GM18870 (cell line): Measurements from ENCODE around the gene ANKS1B.

Source experiments
- ATAC-seq: cut with Tn5 transposase; IDR thresholded peaks from one replicate; pipeline ENCODE4 v1.9.1; 2021; ENCODE audit warnings: moderate library complexity; ENCODE audit not compliant: unreplicated experiment

The ANKS1B gene

DNA sequence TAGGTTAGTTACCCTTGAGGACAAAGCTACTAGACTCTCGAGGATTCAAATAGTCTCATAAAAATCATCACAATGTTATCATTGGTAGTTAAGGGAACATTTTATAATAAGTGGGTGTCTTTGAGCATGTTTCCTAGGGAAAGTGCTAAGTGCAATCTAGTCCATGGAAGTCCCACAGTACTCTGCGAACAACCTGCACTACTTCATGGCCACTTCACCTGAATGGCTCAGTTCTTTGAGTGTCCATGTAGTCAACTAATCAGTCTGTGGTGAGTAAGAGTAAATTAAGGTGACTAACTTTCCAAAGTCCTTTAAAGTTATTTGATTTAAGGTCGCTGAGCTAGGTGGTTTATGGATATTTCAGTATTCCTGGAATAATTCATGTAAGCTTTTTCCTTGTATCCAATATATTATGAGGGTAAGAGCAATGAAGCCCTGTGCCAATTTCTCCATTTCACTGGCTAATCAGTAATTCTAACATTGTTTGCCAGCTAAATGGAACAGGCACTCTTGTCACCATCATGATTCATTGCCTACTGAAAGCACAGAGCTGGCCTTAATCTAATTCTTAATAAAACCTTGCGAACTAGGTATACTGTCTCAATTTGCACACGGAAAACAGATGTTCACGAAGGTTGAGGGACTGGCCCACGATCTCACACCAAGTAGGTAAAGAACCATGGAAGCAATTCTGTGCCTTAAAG, 844.6 kb downstream of the ANKS1B start:
- no peak for ATAC-seq

DNA sequence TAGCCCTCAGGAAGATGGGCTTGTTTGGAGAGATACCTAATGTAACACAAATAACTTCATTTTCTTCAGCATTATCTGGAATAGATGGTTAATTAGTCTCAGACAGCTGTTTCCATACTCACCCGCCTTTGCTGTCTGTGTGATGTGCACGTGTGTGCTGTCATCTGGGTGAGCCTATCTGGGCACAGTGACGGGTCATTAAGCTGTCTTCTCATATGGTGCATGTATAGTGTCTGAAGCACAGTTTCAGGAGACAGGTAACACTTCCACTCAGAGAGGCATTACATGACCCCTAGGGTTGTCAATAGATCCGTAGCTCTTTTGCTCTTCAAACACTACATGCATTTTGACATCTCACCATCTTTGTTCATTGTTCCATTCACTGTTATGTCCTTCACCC, 846.3 kb downstream of the ANKS1B start:
- no peak for ATAC-seq

DNA sequence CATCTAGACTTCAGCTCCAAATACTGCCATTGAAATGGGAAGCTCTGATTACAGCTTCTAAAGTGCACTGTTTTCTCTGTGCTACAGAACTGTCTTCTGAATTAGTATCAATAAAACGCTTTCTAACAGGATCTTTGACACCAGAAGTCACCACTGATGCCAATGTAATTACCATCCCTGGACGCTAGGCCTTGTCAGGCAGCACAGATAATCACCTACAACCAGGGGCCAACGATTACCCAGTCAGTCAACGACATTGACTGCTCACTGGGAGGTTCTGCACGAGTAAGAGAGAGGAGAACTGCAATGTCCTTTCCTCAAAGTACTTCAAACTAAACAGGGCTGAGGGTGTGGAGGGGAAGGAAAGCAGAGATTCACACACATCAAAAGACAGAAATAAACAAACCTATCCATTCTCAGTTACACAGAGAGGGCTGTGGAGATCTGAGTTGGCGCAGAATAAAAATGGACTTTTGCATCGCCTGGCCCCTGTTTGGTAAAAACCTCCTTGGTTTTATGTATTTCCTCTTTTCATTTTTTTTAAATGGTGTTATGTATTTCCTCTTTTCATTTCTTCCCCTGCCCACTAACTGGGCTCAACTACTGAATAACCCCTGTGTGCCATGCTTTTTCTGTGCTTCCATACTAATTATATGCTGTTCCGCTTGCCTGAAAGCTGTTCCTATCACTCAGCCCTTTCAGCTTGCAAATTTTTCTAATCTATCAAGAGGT, 847.4 kb downstream of the ANKS1B start:
- ATAC-seq = no peak

DNA sequence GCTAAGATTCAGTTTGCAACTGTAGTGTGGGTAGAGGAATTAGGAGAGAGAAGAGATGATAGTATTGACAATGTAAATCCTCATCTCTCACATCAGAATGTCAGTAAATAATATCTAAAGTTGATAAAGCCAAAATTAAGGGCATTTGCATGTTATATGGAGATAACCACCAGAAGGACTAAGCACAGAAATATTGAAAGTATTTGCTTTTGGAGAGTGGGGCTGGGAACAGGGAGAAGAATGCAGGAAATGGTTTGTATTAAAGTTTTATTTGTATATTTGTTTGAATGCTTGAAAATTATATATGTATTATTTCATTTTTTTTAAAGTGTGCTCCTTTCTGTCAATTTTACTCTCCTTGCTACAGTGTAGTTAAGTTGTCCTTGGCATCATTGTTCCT, 848.2 kb downstream of the ANKS1B start:
- ATAC-seq = no peak

DNA sequence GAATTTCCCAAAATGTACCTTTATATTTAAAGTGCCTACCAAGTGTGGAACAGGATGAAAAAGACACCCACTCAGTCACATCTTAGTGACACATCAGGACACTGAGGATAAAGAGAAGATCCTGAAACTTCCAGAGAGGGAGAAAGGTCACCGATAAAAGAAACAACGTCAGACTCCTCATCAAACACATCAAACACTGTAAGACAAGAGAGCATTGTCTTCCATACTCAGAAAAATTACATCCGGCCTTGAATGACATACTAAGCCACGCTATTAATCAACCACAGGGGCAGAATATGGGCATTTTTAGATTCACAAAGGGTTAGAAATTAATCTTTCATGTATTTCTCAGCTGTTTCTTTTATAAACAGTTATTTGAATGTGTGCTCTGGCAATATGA, 849.4 kb downstream of the ANKS1B start:
- ATAC-seq = no peak

DNA sequence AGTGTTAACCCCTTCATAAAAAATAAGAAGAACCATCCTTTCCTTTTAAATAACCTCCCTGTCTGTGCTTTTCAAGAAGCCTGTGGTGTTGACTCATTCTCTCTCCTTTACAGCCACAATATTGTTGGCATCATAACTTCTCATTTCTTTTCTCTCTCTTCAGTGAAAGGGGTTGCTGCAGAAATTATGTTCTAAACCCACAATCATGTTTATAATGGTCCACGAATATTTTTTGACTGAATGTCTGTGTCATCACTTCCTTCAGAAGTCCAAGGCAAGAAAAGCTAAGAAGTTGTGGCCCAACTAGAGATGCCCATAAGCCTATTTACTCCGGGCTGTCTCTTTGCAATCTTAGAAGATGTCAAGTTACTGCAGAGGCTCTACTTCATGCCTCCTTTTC, 851.3 kb downstream of the ANKS1B start:
- ATAC-seq = no peak

DNA sequence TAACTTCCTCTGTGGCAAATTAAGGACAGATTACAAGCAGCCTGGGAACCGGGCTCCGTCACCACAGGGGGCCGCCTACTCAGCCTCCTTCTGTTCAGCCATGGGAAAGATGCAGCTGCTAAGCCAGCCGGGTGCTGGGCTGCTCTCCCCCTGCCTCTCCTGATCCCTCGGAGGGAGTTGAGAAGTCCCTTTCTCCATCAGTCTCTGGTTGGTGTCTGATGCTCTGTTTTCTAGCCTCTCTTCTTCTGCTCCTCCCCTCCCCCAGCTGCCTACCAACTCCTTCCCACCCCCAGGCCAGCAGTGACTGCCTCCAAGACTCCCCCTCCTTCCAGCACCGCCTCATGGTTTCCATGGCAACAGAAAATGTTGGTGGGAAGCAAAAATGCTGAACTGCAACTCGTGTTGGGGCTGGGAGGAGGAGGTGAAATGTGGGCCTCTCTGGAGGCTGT, 853.0 kb downstream of the ANKS1B start:
- peak; percentile 25 for ATAC-seq

DNA sequence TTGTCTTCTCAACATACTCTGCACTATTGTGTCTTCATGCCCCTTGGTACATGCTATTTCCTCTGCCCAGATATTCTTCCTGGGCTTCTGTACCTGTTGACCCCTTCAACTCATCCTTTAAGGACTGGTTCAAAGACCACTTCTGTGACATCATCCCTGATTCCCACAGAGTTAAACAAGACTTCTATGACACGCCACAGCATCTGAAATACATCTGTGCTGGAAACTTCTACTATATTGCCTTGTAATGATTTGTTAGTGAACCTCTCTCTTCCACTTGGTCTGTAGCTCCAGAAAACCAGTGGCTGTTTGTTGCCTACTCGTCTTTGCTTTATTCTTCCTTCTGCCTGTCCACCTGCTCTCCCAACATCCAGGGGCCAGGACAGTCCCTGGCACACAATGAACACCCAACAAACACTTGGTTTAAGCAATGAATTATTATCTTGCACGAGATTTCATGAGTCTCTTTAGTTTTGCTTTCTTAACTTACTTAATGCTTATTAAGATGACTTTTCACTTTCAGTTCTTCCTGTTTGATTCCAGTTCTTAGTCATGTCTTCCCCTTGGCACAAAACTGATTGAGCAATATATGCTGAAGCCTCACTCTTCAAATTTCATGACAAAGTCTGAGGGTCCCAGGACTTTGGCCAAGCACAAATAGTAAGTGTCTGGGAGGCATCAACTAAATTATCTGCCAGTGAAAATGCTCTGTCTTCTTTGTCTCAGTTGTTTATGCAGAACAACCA, 853.8 kb downstream of the ANKS1B start:
- peak; percentile 98 for ATAC-seq

DNA sequence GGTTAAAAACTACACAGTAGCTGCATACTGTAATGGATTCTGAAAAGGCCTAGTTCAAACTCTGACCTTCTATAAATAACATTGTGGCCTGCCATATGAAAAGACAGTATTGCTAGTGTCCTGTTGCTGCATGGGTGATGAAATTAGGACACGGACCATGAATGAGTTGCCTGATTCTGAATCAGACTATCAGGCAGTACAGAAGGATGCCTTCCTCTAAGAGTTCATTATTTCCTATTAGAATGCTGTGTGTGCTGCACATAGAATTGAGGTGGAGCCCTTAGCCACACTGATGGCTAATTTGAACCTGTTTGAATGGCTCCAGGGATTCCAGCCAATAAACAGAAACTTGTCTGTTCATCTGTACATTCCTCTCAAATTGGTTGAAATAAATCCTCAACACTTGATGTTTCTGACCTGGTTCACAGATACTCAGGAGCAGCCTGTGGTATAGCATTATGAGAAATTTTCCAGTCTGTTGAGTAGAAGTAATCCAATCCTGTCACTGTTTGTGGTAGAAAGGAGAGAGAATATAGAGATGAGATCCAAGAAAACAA, 856.4 kb downstream of the ANKS1B start:
- no peak for ATAC-seq

DNA sequence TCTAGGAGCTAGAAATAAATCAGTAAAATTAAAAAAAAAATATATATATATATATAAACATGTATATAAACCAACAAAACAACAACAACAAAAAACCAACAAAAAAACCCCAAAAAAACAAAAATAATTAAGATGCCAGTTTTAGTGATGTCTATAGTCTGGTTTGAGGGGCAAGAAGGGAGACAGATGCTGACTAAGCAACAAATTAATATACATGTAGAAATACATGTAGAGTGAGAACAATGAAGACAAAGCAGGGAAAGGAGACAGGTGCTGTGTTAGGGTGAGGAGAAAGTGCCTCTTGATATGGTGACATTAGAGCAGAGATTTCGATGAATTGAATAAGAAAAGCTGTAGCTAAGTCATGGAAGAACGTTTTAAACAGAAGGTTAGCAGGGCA, 861.8 kb downstream of the ANKS1B start:
- ATAC-seq = no peak

DNA sequence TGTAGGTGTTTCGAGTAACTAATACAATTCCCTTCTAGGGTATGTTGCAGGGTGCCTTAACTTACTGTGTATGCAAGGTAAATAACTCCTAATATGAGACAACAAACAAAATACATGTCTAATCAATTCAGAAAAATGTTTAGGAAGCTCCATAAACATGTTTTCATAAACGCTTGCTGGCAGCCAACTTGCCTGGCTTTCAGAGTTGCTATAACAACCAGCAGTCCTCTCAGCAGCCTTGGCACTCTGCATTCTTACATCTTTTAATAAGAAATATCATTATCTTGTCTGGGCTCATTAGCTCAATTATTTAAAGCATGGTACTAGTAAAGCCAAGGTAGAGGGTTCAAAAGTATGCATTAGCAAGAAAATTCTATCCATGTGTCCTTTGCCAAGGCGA, 862.2 kb downstream of the ANKS1B start:
- ATAC-seq = no peak

DNA sequence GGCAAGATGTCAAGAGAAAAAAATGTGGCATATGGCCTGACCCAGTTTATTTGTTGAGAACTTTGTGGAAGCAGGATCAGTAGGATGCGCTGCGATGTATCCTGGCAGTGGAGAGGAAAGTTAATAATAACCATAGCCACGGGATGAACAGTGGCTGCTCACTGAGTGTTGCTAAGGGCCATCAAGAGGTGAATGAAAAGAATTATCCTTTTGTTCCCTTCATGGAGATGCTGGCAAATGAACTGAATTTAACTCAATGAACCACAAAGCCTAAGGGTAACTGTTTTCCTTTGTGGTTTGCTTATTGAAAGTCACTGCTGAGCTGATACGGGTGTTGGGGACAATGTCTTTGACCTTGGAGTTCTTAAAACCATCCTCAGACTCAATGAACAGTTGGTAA, 863.2 kb downstream of the ANKS1B start:
- ATAC-seq = no peak

DNA sequence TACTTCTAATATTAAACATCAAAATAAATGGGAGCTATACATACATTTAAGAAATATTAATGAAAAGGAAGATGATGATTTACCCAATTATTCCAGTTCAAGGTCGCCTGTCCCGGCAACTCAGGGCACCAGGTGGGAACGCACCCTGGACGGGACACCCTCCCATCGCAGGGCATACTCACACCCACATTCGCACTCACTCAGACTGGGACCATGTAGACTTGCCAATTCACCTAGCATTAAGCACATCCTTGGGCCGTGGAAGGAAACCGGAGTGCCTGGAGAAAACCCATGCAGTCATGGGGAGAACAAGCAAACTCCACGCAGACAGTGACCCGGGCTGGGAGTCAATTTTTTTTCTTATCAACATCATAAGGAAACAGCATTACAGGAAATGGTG, 864.8 kb downstream of the ANKS1B start:
- ATAC-seq = no peak

DNA sequence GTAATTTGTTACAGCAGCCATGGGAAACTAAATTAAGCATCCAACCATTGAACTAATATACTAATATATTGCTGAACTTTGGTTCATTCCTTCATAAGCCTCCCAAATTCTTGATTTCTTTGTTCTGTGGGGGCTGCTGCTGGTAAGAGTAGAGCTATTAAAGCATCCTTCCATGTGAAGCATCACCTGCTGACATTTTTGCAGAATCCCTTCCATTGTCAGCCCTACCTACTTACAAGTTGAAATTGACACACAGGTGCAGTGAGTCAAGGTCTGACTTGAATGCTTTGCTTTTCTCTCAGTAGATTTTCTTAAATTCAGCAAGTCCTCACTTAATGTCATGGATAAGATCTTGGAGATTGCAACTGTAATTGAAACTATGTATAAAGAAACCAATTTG, 865.3 kb downstream of the ANKS1B start:
- ATAC-seq = no peak

DNA sequence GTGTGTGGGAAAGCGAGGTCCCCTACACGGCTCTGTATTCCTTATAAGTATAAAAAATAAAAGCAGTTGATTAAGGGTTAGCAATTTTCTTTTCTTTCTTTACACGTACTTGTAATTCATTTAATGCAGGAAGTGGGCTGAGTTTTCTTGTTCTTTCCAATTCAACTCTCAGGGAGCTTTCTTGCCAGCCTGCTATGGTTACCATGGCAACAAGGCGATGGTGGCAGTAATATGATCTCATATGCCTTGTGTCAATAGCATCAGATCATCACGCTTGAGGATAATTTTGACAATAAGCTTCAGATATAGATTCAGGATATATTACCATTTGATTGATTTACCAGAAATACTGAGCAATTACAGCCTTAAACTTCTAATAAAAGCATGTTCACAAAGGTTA, 873.1 kb downstream of the ANKS1B start:
- ATAC-seq = no peak

DNA sequence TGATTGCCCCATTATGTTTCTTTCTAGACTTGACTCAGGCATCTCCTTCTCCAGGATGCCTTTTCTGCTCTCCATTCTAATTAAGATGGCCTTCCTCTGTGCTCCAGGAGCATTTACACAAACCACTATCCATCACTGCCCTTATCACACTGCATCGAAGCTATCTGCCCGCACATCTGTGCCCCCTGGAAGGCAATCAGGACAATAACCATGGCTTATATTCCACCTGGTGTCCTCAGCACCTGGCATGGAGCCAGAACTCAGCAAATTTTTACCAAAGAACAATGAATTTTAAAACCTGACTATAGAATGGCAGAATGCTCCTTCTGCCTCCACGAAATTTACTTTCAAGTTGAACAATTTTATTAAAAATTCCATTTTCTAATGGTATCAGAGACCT, 873.9 kb downstream of the ANKS1B start:
- ATAC-seq = no peak

DNA sequence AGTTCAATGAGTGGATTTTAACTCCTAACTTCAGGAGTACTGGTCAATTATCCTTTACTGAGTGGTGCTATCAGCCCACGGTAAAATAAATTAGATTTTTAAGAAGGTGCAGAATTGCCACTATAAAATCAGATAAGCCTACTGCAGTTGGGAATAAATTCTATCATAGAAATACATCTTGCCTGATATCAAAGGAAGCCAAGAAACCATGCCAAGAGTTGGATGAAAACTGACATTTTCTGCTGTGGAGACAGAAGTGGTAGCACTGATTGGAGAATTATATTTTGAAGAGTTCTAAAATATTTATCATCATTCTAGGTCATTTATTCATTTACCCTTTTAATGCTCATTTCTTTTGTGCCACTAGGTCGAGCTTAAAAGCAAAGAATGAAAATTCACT, 874.5 kb downstream of the ANKS1B start:
- no peak for ATAC-seq

DNA sequence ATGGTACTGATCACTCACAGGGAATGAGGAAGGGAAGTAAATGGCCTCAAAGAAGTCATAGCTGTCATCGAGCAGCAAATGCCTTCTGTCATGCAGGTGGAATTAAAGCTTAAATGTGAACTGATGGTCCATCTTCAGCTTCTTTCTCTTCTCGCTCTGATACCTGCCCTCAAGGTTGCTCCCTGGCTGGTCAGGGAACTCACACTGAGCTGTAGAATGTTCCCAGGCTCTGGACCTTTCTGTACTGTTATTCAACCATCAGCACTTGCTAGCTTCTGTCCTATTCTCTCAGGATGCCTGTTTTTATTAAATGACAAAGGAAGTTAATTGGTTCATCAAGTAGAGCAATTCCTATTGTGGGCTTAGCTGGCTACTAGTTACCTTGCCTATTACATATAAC, 875.8 kb downstream of the ANKS1B start:
- ATAC-seq = no peak

DNA sequence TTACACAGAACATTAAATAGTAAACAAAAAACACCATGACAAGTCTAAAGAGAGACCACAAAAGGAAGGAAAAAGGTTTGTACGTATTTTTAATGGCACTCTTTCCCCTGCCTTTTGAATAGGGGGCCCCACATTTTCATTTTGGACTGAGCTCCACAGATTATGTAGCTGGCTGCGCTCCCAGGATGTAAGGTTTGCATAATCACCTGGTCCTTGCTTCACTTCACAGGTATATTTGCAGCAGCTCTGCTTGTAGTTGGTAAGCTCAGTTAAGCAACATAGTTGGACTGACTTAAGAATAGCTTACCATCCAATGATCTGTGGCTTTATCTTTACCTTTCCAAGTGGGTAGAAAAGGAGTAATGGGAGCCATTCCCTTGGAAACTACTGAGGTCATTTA, 885.0 kb downstream of the ANKS1B start:
- ATAC-seq = no peak

DNA sequence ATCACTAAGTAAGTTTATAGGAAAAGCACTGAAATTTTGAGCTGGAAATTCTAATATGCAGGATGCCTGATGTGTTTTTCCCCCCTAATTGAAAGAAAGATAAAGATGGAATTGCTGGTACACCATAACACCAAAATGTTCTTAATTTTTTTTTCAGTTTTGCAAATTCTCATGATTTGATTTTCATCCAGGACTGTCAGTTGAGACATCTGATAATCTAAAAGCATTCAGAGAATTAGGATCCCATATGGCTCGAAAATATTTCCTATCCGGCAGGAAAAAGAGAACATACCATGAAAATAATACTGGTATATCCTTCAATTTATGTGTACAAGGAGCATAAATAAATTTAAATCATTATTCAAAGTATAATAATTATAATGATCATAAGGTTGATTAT, 887.6 kb downstream of the ANKS1B start:
- ATAC-seq = no peak

DNA sequence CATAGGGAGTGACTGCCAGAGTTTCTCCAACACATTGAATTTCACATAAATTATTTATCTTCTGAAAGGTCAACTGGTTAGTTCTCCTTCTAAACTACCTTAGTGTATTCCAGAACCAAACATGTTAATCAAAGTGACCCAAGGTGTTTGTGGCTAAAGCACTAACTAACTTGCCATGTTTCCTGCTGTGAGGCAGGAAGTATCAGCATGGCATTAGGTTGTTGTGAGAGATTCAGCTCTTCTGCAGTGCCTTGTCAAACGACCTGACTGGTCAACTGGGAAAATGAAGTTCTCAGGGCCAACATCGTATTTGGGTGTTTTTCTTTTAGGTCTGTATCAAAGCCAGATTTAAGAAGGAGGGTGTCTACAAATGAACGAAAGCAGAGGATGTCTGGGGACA, 891.6 kb downstream of the ANKS1B start:
- no peak for ATAC-seq
